ENCODE measurements around the gene POU6F1. TPM values are rescaled to one million over a fixed set of nuclear protein-coding genes. Genes with fewer than 3 reads are reported as not detected.

Gene POU6F1
- total and polyA plus RNA-seq, 8 donors: 3.8 to 16.8 (median 6.7) TPM

DNA sequence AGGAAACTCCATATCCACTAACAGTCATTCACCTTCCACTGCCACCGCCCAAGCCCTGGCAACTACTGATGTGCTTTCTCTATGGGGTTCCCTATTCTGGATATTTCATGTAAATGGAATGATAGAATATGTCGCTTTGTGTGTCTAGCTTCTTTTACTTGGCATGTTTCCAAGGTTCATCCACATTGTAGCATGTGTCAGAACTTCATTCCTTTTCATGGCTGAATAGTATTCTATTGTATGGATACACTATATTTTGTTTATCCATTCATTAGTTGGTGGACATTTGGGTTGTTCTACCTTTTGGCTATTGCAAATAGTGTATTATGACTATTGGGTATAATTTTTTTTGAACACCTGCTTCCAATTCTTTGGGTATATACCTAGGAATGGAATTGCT is 8.6 kb downstream of the POU6F1 start:
- intact Hi-C loops (cut with DNase I; ENCODE audit: low total_unique reads): no loop called here
- Histone ChIP-seq H3K9me3 (no peaks in the 10 kb centered on the region), H3K4me1 (no peaks in the 10 kb centered on the region), H3K27ac (no peak overlapping the region), H3K36me3 (peaks cover 0 to 46% (median 11%) of the 10 kb centered on the region in 4 donors), H3K4me3 (no peak overlapping the region), H3K27me3 (no peaks in the 10 kb centered on the region)
- 93 to 96% (median 94%) methylated on average over 2 of the region's 2 CpGs for WGBS, 5 donors
- TF ChIP-seq EP300 (IDR thresholded peaks at IDR 0.05): no peak
- TF ChIP-seq POLR2AphosphoS5 (IDR thresholded peaks at IDR 0.05): no peak
- no peak for DNase-seq

DNA sequence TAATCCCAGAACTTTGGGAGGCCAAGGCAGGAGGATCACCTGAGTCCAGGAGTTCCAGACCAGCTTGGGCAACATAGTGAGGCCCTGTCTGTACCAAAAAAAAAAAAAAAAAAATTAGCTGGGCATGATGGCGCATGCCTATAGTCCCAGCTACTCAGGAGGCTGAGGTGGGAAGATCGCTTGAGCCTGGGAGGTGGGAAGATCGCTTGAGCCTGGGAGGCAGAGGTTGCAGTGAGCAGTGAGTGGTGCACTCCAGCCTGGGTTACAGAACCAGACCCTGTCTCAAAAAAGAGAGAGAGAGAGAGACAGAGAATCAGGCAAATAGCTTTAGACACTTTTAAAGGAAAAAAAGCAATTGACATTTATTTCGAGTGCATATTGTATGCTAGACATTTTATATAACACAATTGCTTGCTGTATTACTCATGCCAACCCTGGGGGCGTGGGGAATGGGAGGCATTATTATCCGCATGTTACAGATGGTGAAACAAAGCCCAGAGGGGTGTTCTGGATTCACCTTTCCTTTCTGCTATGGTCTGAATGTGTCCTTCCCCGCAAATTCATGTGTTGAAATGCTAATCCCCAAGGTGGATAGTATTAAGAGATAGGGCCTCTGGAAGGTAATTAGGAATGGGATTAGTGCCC is 9.7 kb downstream of the POU6F1 start:
- Histone ChIP-seq H3K4me3 (no peak overlapping the region), H3K27ac (no peak overlapping the region), H3K4me1 (no peaks in the 10 kb centered on the region), H3K27me3 (no peaks in the 10 kb centered on the region), H3K36me3 (peaks cover 0 to 57% (median 20%) of the 10 kb centered on the region in 4 donors), H3K9me3 (no peaks in the 10 kb centered on the region)
- intact Hi-C loops (cut with DNase I; ENCODE audit: low total_unique reads): no loop called here
- DNase-seq: no peak
- WGBS, 5 donors: 90 to 95% (median 92%) methylated on average over 7 of the region's 7 CpGs
- TF ChIP-seq EP300 (IDR thresholded peaks at IDR 0.05): no peak
- TF ChIP-seq, protein P1, sequence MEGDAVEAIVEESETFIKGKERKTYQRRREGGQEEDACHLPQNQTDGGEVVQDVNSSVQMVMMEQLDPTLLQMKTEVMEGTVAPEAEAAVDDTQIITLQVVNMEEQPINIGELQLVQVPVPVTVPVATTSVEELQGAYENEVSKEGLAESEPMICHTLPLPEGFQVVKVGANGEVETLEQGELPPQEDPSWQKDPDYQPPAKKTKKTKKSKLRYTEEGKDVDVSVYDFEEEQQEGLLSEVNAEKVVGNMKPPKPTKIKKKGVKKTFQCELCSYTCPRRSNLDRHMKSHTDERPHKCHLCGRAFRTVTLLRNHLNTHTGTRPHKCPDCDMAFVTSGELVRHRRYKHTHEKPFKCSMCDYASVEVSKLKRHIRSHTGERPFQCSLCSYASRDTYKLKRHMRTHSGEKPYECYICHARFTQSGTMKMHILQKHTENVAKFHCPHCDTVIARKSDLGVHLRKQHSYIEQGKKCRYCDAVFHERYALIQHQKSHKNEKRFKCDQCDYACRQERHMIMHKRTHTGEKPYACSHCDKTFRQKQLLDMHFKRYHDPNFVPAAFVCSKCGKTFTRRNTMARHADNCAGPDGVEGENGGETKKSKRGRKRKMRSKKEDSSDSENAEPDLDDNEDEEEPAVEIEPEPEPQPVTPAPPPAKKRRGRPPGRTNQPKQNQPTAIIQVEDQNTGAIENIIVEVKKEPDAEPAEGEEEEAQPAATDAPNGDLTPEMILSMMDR (IDR thresholded peaks at IDR 0.05): no peak
- no peak for TF ChIP-seq POLR2A (IDR thresholded peaks at IDR 0.05)
- TF ChIP-seq POLR2AphosphoS5 (IDR thresholded peaks at IDR 0.05): no peak

DNA sequence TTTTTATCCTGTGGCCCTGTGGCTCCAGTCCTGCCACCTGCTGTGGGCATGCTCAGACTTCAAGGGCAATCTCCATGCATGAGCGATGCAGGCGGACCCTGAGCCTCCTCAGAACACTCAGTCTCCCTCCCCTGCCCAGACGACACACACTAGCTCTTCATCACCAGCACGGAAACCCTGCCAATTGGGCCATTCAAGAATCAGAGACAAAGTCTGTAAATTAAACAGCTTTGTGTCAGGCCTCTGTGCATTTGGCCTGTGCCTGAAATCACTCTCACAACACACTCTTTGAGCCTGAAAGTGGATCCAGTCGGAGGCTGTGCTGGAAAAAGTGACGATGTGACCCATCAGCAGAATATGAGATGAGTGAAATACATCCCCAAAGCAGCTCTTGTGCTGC is 12.5 kb downstream of the POU6F1 start:
- no peak overlapping the region for H3K27ac ChIP-seq
- TF ChIP-seq EP300 (IDR thresholded peaks at IDR 0.05) (no peak), POLR2AphosphoS5 (IDR thresholded peaks at IDR 0.05) (no peak), POLR2A (IDR thresholded peaks at IDR 0.05) (no peak)
- TF ChIP-seq, protein P1 (IDR thresholded peaks at IDR 0.05): no peak
- peaks cover 0 to 53% (median 26%) of the 10 kb centered on the region in 4 donors for H3K36me3 ChIP-seq
- H3K27me3 ChIP-seq: no peaks in the 10 kb centered on the region
- intact Hi-C loops (cut with DNase I; ENCODE audit: low total_unique reads): no loop called here
- no peaks in the 10 kb centered on the region for H3K9me3 ChIP-seq
- no peaks in the 10 kb centered on the region for H3K4me1 ChIP-seq
- DNase-seq: no peak
- no peak overlapping the region for H3K4me3 ChIP-seq
- 92 to 99% (median 95%) methylated on average over 6 of the region's 6 CpGs for WGBS, 5 donors

DNA sequence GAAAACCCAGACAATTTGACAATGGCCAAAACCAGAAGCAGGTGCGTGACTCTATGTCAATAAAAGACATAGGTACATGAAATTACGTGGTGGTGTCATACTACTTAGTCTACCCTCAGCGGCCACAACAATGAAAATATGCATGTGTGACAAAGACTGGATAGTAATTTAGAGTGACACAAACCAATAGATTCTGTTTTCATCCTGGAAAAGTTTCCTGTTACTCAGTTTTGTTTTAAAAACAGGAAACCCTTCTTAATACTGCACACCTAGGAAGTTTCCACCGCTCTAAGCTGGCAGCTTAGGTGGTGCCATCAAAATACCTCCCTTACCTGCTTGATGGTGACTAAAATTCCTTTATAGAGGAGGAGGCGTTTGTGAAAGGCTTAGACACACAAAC is 15.1 kb downstream of the POU6F1 start:
- intact Hi-C loops (cut with DNase I; ENCODE audit: low total_unique reads): no loop called here
- DNase-seq: no peak
- no peaks in the 10 kb centered on the region for H3K27me3 ChIP-seq
- H3K36me3 ChIP-seq: peaks cover 0 to 48% (median 41%) of the 10 kb centered on the region in 4 donors
- TF ChIP-seq EP300 (IDR thresholded peaks at IDR 0.05) (no peak), POLR2AphosphoS5 (IDR thresholded peaks at IDR 0.05) (no peak), POLR2A (IDR thresholded peaks at IDR 0.05) (no peak)
- TF ChIP-seq, protein P1 (IDR thresholded peaks at IDR 0.05): no peak
- no peaks in the 10 kb centered on the region for H3K4me1 ChIP-seq
- no peak overlapping the region for H3K4me3 ChIP-seq
- WGBS, 5 donors: 85 to 94% (median 89%) methylated on average over 5 of the region's 5 CpGs
- no peaks in the 10 kb centered on the region for H3K9me3 ChIP-seq
- no peak overlapping the region for H3K27ac ChIP-seq

DNA sequence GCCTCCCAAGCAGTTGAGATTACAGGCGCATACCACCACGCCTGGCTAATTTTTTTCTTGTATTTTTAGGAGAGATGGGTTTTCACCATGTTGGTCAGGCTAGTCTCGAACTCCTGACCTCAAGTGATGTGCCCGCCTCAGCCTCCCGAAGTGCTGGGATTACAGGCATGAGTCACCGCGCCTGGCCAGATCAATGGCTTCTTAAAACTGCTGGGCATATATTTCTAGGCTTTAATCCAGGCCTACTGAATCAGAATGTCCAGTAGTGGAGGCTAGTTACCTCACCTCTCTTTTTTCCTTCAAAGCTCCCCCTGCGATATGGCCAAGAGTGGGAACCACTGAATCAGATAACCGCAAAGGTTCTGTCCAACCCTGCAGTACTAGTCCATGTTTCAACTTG is 17.1 kb downstream of the POU6F1 start:
- H3K4me1 ChIP-seq: no peaks in the 10 kb centered on the region
- H3K27ac ChIP-seq: no peak overlapping the region
- H3K27me3 ChIP-seq: no peaks in the 10 kb centered on the region
- 90 to 96% (median 95%) methylated on average over 9 of the region's 9 CpGs for WGBS, 5 donors
- intact Hi-C loops (cut with DNase I; ENCODE audit: low total_unique reads): no loop called here
- TF ChIP-seq, protein P1 (IDR thresholded peaks at IDR 0.05): no peak
- TF ChIP-seq POLR2AphosphoS5 (IDR thresholded peaks at IDR 0.05): no peak
- no peak for TF ChIP-seq EP300 (IDR thresholded peaks at IDR 0.05)
- TF ChIP-seq POLR2A (IDR thresholded peaks at IDR 0.05): no peak
- no peaks in the 10 kb centered on the region for H3K9me3 ChIP-seq
- DNase-seq: no peak
- H3K36me3 ChIP-seq: peaks cover 0 to 54% (median 37%) of the 10 kb centered on the region in 4 donors
- no peak overlapping the region for H3K4me3 ChIP-seq

Measured in stomach (tissue), 9 donors.